Dorsolateral prefrontal cortex (tissue), 118 donors: ENCODE results near the gene MGAM2. TPM values are rescaled to one million over a fixed set of nuclear protein-coding genes. Genes with fewer than 3 reads are reported as not detected.

ENCODE experiments used
- total RNA-seq, 120 experiments: library from RNA; stranded (reverse); gene quantifications; one replicate each; pipeline versions ENCODE4 v1.2.3 to v1.2.4, GENCODE V29; 2022

Gene MGAM2
- total RNA-seq, 120 experiments from 2014 or later = 0.06 to 1.3 (median 0.33) TPM; not detected in 16

Other genes starting within 250 kb of the MGAM2 start
- 1 to 10 TPM in 8 of 120 experiments, under 1 TPM in 52, not detected in 60; 0.21 to 2.0 (median 0.56) TPM for gene OR9A4, start 195.3 kb upstream of the MGAM2 start, total RNA-seq
- 1 to 10 TPM in 78 of 120 experiments, under 1 TPM in 37, not detected in 5; 0.16 to 9.4 (median 1.6) TPM for gene CLEC5A, start 164.7 kb upstream of the MGAM2 start, total RNA-seq
- gene TAS2R38, start 137.9 kb upstream of the MGAM2 start, total RNA-seq = not detected
- 1 to 10 TPM in 94 of 120 experiments, under 1 TPM in 25, not detected in 1; 0.26 to 7.6 (median 1.7) TPM for gene MGAM, start 115.8 kb upstream of the MGAM2 start, total RNA-seq
- not detected for gene PRSS58, start 146.3 kb downstream of the MGAM2 start, total RNA-seq